NK-92 treated with Interleukin-12 subunit alpha and Interleukin-12 subunit beta, amount 100 ng/mL, for 24 hours (cell line): ENCODE measurements around the gene GANC.
A peak's percentile ranks its signal among the peaks of the same experiment; 100 is the strongest.

Source experiments
- DNase-seq: peaks from one replicate; lab custom pipeline; 2025; lab: John Stamatoyannopoulos, UW

The GANC gene

GRCh38 chr15:42384597-42384996, 111.6 kb downstream of the GANC start:
- DNase-seq: no peak

GRCh38 chr15:42385206-42385979, 112.4 kb downstream of the GANC start:
- no peak for DNase-seq

GRCh38 chr15:42385980-42386700, 113.1 kb downstream of the GANC start:
- no peak for DNase-seq

- no peak for DNase-seq
These were observed 114.6 kb downstream of the GANC start for GRCh38 chr15:42387603-42388002.

- DNase-seq: no peak
These were observed 119.5 kb downstream of the GANC start for GRCh38 chr15:42392309-42393024.

GRCh38 chr15:42394106-42394505, 121.1 kb downstream of the GANC start:
- no peak for DNase-seq

GRCh38 chr15:42395838-42396237, 122.8 kb downstream of the GANC start:
- DNase-seq: no peak

GRCh38 chr15:42401544-42402454, 128.8 kb downstream of the GANC start:
- peak; percentile 81 for DNase-seq

GRCh38 chr15:42402455-42403205, 129.6 kb downstream of the GANC start:
- DNase-seq: no peak

- DNase-seq: no peak
These were observed 130.4 kb downstream of the GANC start for GRCh38 chr15:42403389-42403788.

GRCh38 chr15:42404461-42405235, 131.6 kb downstream of the GANC start:
- no peak for DNase-seq

- no peak for DNase-seq
These were observed 133.0 kb downstream of the GANC start for GRCh38 chr15:42405863-42406482.
